CD4-positive, CD25-positive, alpha-beta regulatory T cell (primary cell): ENCODE measurements around the gene CDC37L1. TPM values are rescaled to one million over a fixed set of nuclear protein-coding genes. Genes with fewer than 3 reads are reported as not detected.
A peak's percentile ranks its signal among the peaks of the same experiment; 100 is the strongest.

Source experiments
- ATAC-seq, 2 donors: fragments of 150-1000 bp; cut with Tn5 transposase; one replicate each; pipeline ENCODE4 v1.10.0; 2021; ENCODE audit warnings: low read depth in 2 of 2, moderate number of reproducible peaks in 2 of 2, moderate library complexity in 1 of 2
- DNase-seq, 3 donors: peaks; one replicate each; pipeline versions ENCODE4 v3.0.0 to v3.0.0-alpha.2; 2012 to 2022; ENCODE audit warnings: mixed read lengths in 1 of 3
- H3K27ac ChIP-seq: one replicate; pipeline ENCODE4 v1.7.0; 2013; ENCODE audit warnings: mild to moderate bottlenecking, low read length; ENCODE audit not compliant: insufficient read depth, poor library complexity, severe bottlenecking
- H3K27me3 ChIP-seq: one replicate; pipeline ENCODE4 v1.7.0; 2013; ENCODE audit warnings: low read length; ENCODE audit not compliant: control insufficient read depth, insufficient read depth
- H3K36me3 ChIP-seq: one replicate; pipeline ENCODE4 v1.7.0; 2013; ENCODE audit warnings: mild to moderate bottlenecking, low read length, moderate library complexity; ENCODE audit not compliant: control insufficient read depth, insufficient read depth
- H3K4me1 ChIP-seq: 2 replicates; pipeline ENCODE4 v1.7.0; 2013; ENCODE audit warnings: mild to moderate bottlenecking, low read length; ENCODE audit not compliant: insufficient read depth, control insufficient read depth, poor library complexity, severe bottlenecking
- H3K4me3 ChIP-seq: one replicate; pipeline ENCODE4 v1.7.0; 2013; ENCODE audit warnings: low read depth, mild to moderate bottlenecking, low read length, moderate library complexity
- H3K9me3 ChIP-seq, 2 experiments: 1 replicate in 1 of 2; 2 replicates in 1 of 2; pipeline ENCODE4 v1.7.0; 2013; ENCODE audit warnings: low read length in 2 of 2, mild to moderate bottlenecking in 1 of 2, moderate library complexity in 1 of 2; ENCODE audit not compliant: control insufficient read depth in 2 of 2
- H3K27ac Mint-ChIP-seq, 3 donors: one replicate each; pipeline ENCODE4 v1.8.0; 2020 to 2022; ENCODE audit warnings: mild to moderate bottlenecking in 3 of 3, mixed read lengths in 3 of 3, moderate library complexity in 2 of 3
- H3K27me3 Mint-ChIP-seq: one replicate; pipeline ENCODE4 v1.8.0; 2022; ENCODE audit warnings: mild to moderate bottlenecking, mixed read lengths
- H3K36me3 Mint-ChIP-seq: one replicate; pipeline ENCODE4 v1.8.0; 2020; ENCODE audit warnings: mixed read lengths
- H3K4me1 Mint-ChIP-seq, 4 donors: one replicate each; pipeline ENCODE4 v1.8.0; 2020 to 2022; ENCODE audit warnings: mixed read lengths in 4 of 4, mild to moderate bottlenecking in 1 of 4
- H3K4me3 Mint-ChIP-seq, 4 donors: one replicate each; pipeline ENCODE4 v1.8.0; 2020 to 2022; ENCODE audit warnings: mild to moderate bottlenecking in 4 of 4, mixed read lengths in 4 of 4, moderate library complexity in 3 of 4
- H3K9me3 Mint-ChIP-seq, 7 donors: one replicate each; pipeline ENCODE4 v1.8.0; 2020 to 2022; ENCODE audit warnings: mixed read lengths in 7 of 7, mild to moderate bottlenecking in 3 of 7, moderate library complexity in 2 of 7
- polyA plus RNA-seq, 4 donors: library from polyadenylated mRNA; unstranded; fragments of 300-500 nt; fragmentation: Illumina TruSeq; gene quantifications; one replicate each; pipeline ENCODE4 v1.2.3, GENCODE V29; 2021
- total RNA-seq: library from RNA; stranded (reverse); gene quantifications from one replicate; pipeline ENCODE4 v1.2.3, GENCODE V29; 2022

Gene CDC37L1
- total and polyA plus RNA-seq, 5 donors from 2014 or later, result 14.3 to 27.3 (median 22.9) TPM

GRCh38 chr9:4662108-4662988 is 17.0 kb upstream of the CDC37L1 start, which contains the start of gene PLPP6:
Gene PLPP6 (plus strand): TSS chr9:4662294. CDS start chr9:4662376, 82 bp downstream.
- H3K36me3 Mint-ChIP-seq, result no peaks in the 10 kb centered on the region
- H3K9me3 ChIP-seq, result no peaks in the 10 kb centered on the region
- H3K27me3 Mint-ChIP-seq, result no peaks in the 10 kb centered on the region
- peaks cover 44 to 63% (median 53%) of the 10 kb centered on the region in 4 donors for H3K4me1 Mint-ChIP-seq
- DNase-seq, result peak; percentile 68 to 79 (median 73)
- H3K27me3 ChIP-seq, result no peaks in the 10 kb centered on the region
- peak within 1 kb of the TSS; percentile 94 to 100 (median 96) for H3K4me3 Mint-ChIP-seq
- ATAC-seq, result peak; percentile 76 to 77
- H3K27ac ChIP-seq, result peak within 1 kb of the TSS; percentile 72
- H3K36me3 ChIP-seq, result no peaks in the 10 kb centered on the region
- H3K4me3 ChIP-seq, result peak within 1 kb of the TSS; percentile 87
- peaks cover 56% of the 10 kb centered on the region for H3K4me1 ChIP-seq
- H3K27ac Mint-ChIP-seq, result peak within 1 kb of the TSS; percentile 93 to 98 (median 97)
- H3K9me3 Mint-ChIP-seq, result no peaks in the 10 kb centered on the region

- H3K27ac ChIP-seq, result peak overlapping the region; percentile 72
- peaks cover 44 to 70% (median 60%) of the 10 kb centered on the region in 4 donors for H3K4me1 Mint-ChIP-seq
- no peaks in the 10 kb centered on the region for H3K27me3 Mint-ChIP-seq
- DNase-seq, result peak in 2 of 3 donors; percentile 6 to 47
- no peaks in the 10 kb centered on the region for H3K36me3 ChIP-seq
- H3K27ac Mint-ChIP-seq, result peak overlapping the region; percentile 85 to 98 (median 89)
- ATAC-seq, result no peak
- H3K36me3 Mint-ChIP-seq, result no peaks in the 10 kb centered on the region
- H3K4me1 ChIP-seq, result peaks cover 62% of the 10 kb centered on the region
- no peaks in the 10 kb centered on the region for H3K9me3 Mint-ChIP-seq
- peak overlapping the region; percentile 87 for H3K4me3 ChIP-seq
- peak overlapping the region; percentile 94 to 100 (median 96) for H3K4me3 Mint-ChIP-seq
- H3K9me3 ChIP-seq, result no peaks in the 10 kb centered on the region
- H3K27me3 ChIP-seq, result peaks cover 3% of the 10 kb centered on the region
Measured at GRCh38 chr9:4662989-4663792, 16.2 kb upstream of the CDC37L1 start.

DNA sequence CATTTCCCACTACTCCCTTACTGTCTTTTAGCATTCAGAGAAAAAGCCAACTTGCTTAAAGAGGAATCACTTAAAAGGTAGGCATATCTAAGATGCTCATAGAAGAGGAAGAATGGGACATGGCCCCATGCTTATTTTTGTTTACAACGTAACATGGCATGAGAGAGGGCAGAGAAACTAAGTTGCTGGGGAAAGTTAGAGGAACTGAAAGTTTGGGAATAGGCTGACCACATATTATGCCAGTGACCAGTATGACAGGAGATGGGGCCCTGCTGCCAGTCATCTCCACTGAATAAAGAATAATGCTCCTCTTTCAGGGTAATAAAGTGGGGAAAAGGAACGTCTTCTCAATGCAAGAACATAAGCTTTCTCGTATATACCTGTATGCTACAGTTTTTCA is 15.4 kb upstream of the CDC37L1 start:
- H3K27me3 ChIP-seq, result peaks cover 3% of the 10 kb centered on the region
- ATAC-seq (no peak), DNase-seq (no peak)
- no peaks in the 10 kb centered on the region for H3K9me3 ChIP-seq
- Mint-ChIP-seq H3K27ac (peak overlapping the region; percentile 2 to 98 (median 29)), H3K4me1 (peaks cover 44 to 70% (median 65%) of the 10 kb centered on the region in 4 donors), H3K9me3 (no peaks in the 10 kb centered on the region), H3K27me3 (no peaks in the 10 kb centered on the region), H3K36me3 (no peaks in the 10 kb centered on the region), H3K4me3 (peak overlapping the region; percentile 94 to 100 (median 96))
- peaks cover 62% of the 10 kb centered on the region for H3K4me1 ChIP-seq
- H3K36me3 ChIP-seq, result no peaks in the 10 kb centered on the region
- peak overlapping the region; percentile 72 for H3K27ac ChIP-seq
- peak overlapping the region; percentile 87 for H3K4me3 ChIP-seq

- no peaks in the 10 kb centered on the region for H3K9me3 ChIP-seq
- peaks cover 62% of the 10 kb centered on the region for H3K4me1 ChIP-seq
Measured at GRCh38 chr9:4665357-4665756, 14.0 kb upstream of the CDC37L1 start.

DNA sequence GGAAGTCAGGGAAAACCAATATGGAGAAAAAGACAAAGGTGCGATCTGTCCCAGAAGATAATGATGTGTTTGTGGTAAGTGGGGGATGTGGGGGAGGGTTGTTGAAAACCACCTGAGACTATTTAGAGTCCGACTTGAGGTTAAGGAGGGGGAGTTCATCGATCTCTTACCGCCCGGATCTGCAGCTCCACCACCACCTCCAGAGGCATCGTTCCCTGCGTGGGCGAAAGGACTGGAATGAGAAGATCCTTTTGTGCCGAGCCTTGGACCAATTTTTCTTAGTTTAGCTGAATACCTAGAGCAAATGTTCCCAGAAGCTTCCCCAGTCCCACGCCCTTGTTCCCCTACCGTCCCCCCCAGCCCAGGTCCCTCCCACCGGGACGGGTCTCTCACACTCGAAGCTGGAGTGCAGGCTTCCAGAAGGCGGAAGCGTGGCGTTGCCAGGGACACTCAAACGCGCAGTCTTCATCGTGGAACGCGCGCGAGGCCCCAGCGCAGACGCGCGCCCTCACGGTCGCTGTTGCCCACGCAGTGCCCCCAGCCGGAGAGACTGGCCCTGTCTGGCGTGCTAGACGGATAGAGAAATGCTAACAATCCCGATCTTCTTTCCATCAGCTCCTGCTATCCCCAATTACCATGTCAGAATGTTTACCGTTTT is 13.2 kb upstream of the CDC37L1 start, which contains the start of gene SPATA6L:
SPATA6L (minus strand) TSS at position 439 of the 658 bp plus-strand sequence; CDS start at position 209, 230 bp downstream.
- Histone ChIP-seq H3K4me1 (peaks cover 62% of the 10 kb centered on the region), H3K9me3 (no peaks in the 10 kb centered on the region), H3K36me3 (no peaks in the 10 kb centered on the region), H3K27me3 (peaks cover 3% of the 10 kb centered on the region), H3K27ac (peak within 1 kb of the TSS; percentile 44), H3K4me3 (peak within 1 kb of the TSS; percentile 87)
- no peaks in the 10 kb centered on the region for H3K36me3 Mint-ChIP-seq
- ATAC-seq (peak; percentile 35 to 41), DNase-seq (peak; percentile 31 to 46 (median 38))
- H3K27ac Mint-ChIP-seq, result peak within 1 kb of the TSS; percentile 94 to 98 (median 95)
- peak within 1 kb of the TSS; percentile 91 to 100 (median 96) for H3K4me3 Mint-ChIP-seq
- H3K9me3 Mint-ChIP-seq, result no peaks in the 10 kb centered on the region
- H3K4me1 Mint-ChIP-seq, result peaks cover 43 to 68% (median 63%) of the 10 kb centered on the region in 4 donors
- no peaks in the 10 kb centered on the region for H3K27me3 Mint-ChIP-seq

More at GRCh38 chr9:4665357-4665756, 14.0 kb upstream of the CDC37L1 start:
- DNase-seq (no peak), ATAC-seq (no peak)
- Histone ChIP-seq H3K36me3 (no peaks in the 10 kb centered on the region), H3K27me3 (peaks cover 3% of the 10 kb centered on the region), H3K4me3 (peak overlapping the region; percentile 87), H3K27ac (peak overlapping the region; percentile 18)
- Mint-ChIP-seq H3K4me1 (peaks cover 44 to 68% (median 64%) of the 10 kb centered on the region in 4 donors), H3K9me3 (no peaks in the 10 kb centered on the region), H3K36me3 (no peaks in the 10 kb centered on the region), H3K4me3 (peak overlapping the region; percentile 91 to 100 (median 96)), H3K27ac (peak overlapping the region; percentile 94 to 98 (median 95)), H3K27me3 (no peaks in the 10 kb centered on the region)

GRCh38 chr9:4667681-4668080 is 11.7 kb upstream of the CDC37L1 start:
- DNase-seq, result peak in 2 of 3 donors; percentile 58 to 60
- Histone ChIP-seq H3K4me1 (peaks cover 53% of the 10 kb centered on the region), H3K4me3 (peak overlapping the region; percentile 87), H3K27ac (no peak overlapping the region), H3K36me3 (no peaks in the 10 kb centered on the region), H3K27me3 (peaks cover 3% of the 10 kb centered on the region), H3K9me3 (no peaks in the 10 kb centered on the region)
- Mint-ChIP-seq H3K4me1 (peaks cover 34 to 59% (median 53%) of the 10 kb centered on the region in 4 donors), H3K27me3 (no peaks in the 10 kb centered on the region), H3K27ac (peak overlapping the region; percentile 82 to 98 (median 84)), H3K4me3 (peak overlapping the region; percentile 46 to 100 (median 68)), H3K9me3 (no peaks in the 10 kb centered on the region), H3K36me3 (no peaks in the 10 kb centered on the region)
- ATAC-seq, result peak; percentile 80

- Histone ChIP-seq H3K27me3 (peaks cover 3% of the 10 kb centered on the region), H3K9me3 (no peaks in the 10 kb centered on the region), H3K36me3 (no peaks in the 10 kb centered on the region), H3K4me1 (peaks cover 43% of the 10 kb centered on the region), H3K27ac (no peak overlapping the region), H3K4me3 (no peak overlapping the region)
- DNase-seq, result no peak
- H3K27me3 Mint-ChIP-seq, result peaks cover 4% of the 10 kb centered on the region
- H3K4me3 Mint-ChIP-seq, result no peak overlapping the region
- peaks cover 27 to 50% (median 46%) of the 10 kb centered on the region in 4 donors for H3K4me1 Mint-ChIP-seq
- H3K36me3 Mint-ChIP-seq, result no peaks in the 10 kb centered on the region
- peak overlapping the region in 2 of 3 donors; percentile 71 to 80 for H3K27ac Mint-ChIP-seq
- no peaks in the 10 kb centered on the region for H3K9me3 Mint-ChIP-seq
- no peak for ATAC-seq
Measured at GRCh38 chr9:4668604-4669003, 10.8 kb upstream of the CDC37L1 start.
